Neutrophil (primary cell): ENCODE data around the gene JAKMIP1.

ENCODE experiments used
- H3K27ac ChIP-seq: fragments of 200-600 bp; sonication (generic); 2 replicates; pipeline ENCODE4 v1.5.1; 2016; ENCODE audit warnings: mild to moderate bottlenecking, moderate library complexity
- H3K27me3 ChIP-seq: fragments of 200-600 bp; sonication (generic); 2 replicates; pipeline ENCODE4 v1.6.0; 2016; ENCODE audit warnings: mild to moderate bottlenecking
- H3K36me3 ChIP-seq: fragments of 200-600 bp; sonication (generic); 2 replicates; pipeline ENCODE4 v1.5.1; 2017
- H3K4me1 ChIP-seq, 2 experiments: fragments of 200-600 bp in 1 of 2; sonication (generic) in 1 of 2; 1 replicate in 1 of 2; 2 replicates in 1 of 2; pipeline versions ENCODE4 v1.5.1 to v1.6.1; 2013 to 2016; ENCODE audit warnings: low read depth in 1 of 2, low read length in 1 of 2, mild to moderate bottlenecking in 1 of 2, moderate library complexity in 1 of 2; ENCODE audit not compliant: control insufficient read depth in 1 of 2, insufficient read depth in 1 of 2
- H3K4me3 ChIP-seq, 2 experiments: fragments of 200-600 bp in 1 of 2; sonication (generic) in 1 of 2; 1 replicate in 1 of 2; 2 replicates in 1 of 2; pipeline ENCODE4 v1.5.1; 2013 to 2016; ENCODE audit warnings: low read depth in 1 of 2, low read length in 1 of 2, mild to moderate bottlenecking in 1 of 2, moderate library complexity in 1 of 2
- H3K9me3 ChIP-seq: fragments of 200-600 bp; sonication (generic); 2 replicates; pipeline ENCODE4 v1.5.1; 2016
- CTCF ChIP-seq: fragments of 200-600 bp; sonication (generic); IDR thresholded peaks from 2 replicates; pipeline ENCODE4 v1.5.1; 2016; ENCODE audit warnings: antibody characterized with exemption

JAKMIP1 gene

GRCh38 chr4:6017800-6018199 is 182.5 kb downstream of the JAKMIP1 start:
- no peak for TF ChIP-seq CTCF
- peaks cover under 1% of the 10 kb centered on the region for H3K27me3 ChIP-seq
- no peaks in the 10 kb centered on the region for H3K36me3 ChIP-seq
- no peak overlapping the region for H3K27ac ChIP-seq
- no peaks in the 10 kb centered on the region for H3K9me3 ChIP-seq
- no peak overlapping the region for H3K4me3 ChIP-seq
- no peaks in the 10 kb centered on the region for H3K4me1 ChIP-seq

- H3K4me1 ChIP-seq, result no peaks in the 10 kb centered on the region
- H3K27me3 ChIP-seq, result peaks cover 8% of the 10 kb centered on the region
- no peak overlapping the region for H3K27ac ChIP-seq
- no peak overlapping the region for H3K4me3 ChIP-seq
- H3K9me3 ChIP-seq, result no peaks in the 10 kb centered on the region
- H3K36me3 ChIP-seq, result no peaks in the 10 kb centered on the region
- TF ChIP-seq CTCF, result no peak
Observed at GRCh38 chr4:6017030-6017429, 183.3 kb downstream of the JAKMIP1 start.

- Histone ChIP-seq H3K27ac (no peak overlapping the region), H3K4me3 (no peak overlapping the region)
Observed at GRCh38 chr4:6013564-6013963, 186.8 kb downstream of the JAKMIP1 start.

GRCh38 chr4:6012200-6012599 is 188.1 kb downstream of the JAKMIP1 start:
- no peaks in the 10 kb centered on the region for H3K9me3 ChIP-seq
- H3K4me3 ChIP-seq, result no peak overlapping the region
- H3K27ac ChIP-seq, result no peak overlapping the region
- no peaks in the 10 kb centered on the region for H3K36me3 ChIP-seq
- H3K4me1 ChIP-seq, result no peaks in the 10 kb centered on the region
- no peak for TF ChIP-seq CTCF
- peaks cover 56% of the 10 kb centered on the region for H3K27me3 ChIP-seq

More at GRCh38 chr4:6013564-6013963, 186.8 kb downstream of the JAKMIP1 start:
- H3K27me3 ChIP-seq, result peaks cover 42% of the 10 kb centered on the region
- H3K4me1 ChIP-seq, result no peaks in the 10 kb centered on the region
- no peaks in the 10 kb centered on the region for H3K9me3 ChIP-seq
- TF ChIP-seq CTCF, result no peak
- no peaks in the 10 kb centered on the region for H3K36me3 ChIP-seq

- peaks cover 61% of the 10 kb centered on the region for H3K27me3 ChIP-seq
- H3K4me3 ChIP-seq, result no peak overlapping the region
- H3K9me3 ChIP-seq, result no peaks in the 10 kb centered on the region
- H3K4me1 ChIP-seq, result no peaks in the 10 kb centered on the region
- no peak overlapping the region for H3K27ac ChIP-seq
- TF ChIP-seq CTCF, result no peak
- H3K36me3 ChIP-seq, result no peaks in the 10 kb centered on the region
Observed at GRCh38 chr4:6011686-6012085, 188.7 kb downstream of the JAKMIP1 start.

GRCh38 chr4:6011271-6011671 is 189.1 kb downstream of the JAKMIP1 start:
- H3K4me3 ChIP-seq, result no peak overlapping the region
- peaks cover 65% of the 10 kb centered on the region for H3K27me3 ChIP-seq
- H3K27ac ChIP-seq, result no peak overlapping the region
- TF ChIP-seq CTCF, result no peak
- H3K4me1 ChIP-seq, result no peaks in the 10 kb centered on the region
- H3K36me3 ChIP-seq, result no peaks in the 10 kb centered on the region
- H3K9me3 ChIP-seq, result no peaks in the 10 kb centered on the region
